ENCODE data around the gene ZFYVE19.

The ZFYVE19 gene

DNA sequence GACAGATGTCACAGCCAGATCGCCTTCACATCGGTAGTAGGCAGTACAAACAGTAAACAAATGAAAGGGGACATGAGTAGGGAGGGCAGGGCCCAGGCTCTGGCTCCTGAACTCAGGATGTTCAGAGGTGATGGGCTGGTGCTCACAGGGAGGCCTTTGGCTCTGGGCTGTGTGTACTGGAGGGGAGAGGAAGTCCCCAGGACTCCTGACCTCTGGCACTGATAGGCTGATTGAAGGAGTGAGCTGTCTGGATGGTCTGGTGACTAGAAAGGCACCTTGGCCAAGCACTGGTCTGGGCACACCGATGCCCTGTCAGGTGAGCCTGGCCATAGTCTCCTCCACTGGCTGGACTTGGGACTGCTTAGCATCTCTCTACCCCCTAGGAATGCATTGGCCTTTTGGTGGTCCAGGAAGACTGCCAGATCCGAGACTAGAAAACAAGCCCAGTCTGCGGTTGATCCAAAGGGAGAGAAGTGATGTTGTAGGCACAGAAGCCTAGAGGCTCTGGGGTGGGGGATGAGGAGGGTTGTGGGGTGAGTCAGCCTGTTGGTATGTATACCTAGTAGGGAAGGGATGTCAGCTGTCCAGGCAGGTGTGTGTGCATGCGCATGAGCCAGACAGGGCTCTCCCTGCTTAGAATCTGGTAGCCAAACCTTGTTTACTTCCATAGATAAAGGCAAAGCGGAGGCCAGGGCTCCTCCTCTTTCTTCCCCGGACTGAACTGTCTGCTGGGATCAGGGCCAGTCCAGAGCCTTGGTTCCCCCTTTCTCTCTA, 38.8 kb downstream of the ZFYVE19 start:
- DNase-seq (ENCODE audit: low read depth), result peak; percentile 98
- peak overlapping the region; percentile 65 for H3K4me3 ChIP-seq (ENCODE audit: low read length)
- TF ChIP-seq, protein P1, sequence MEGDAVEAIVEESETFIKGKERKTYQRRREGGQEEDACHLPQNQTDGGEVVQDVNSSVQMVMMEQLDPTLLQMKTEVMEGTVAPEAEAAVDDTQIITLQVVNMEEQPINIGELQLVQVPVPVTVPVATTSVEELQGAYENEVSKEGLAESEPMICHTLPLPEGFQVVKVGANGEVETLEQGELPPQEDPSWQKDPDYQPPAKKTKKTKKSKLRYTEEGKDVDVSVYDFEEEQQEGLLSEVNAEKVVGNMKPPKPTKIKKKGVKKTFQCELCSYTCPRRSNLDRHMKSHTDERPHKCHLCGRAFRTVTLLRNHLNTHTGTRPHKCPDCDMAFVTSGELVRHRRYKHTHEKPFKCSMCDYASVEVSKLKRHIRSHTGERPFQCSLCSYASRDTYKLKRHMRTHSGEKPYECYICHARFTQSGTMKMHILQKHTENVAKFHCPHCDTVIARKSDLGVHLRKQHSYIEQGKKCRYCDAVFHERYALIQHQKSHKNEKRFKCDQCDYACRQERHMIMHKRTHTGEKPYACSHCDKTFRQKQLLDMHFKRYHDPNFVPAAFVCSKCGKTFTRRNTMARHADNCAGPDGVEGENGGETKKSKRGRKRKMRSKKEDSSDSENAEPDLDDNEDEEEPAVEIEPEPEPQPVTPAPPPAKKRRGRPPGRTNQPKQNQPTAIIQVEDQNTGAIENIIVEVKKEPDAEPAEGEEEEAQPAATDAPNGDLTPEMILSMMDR (IDR thresholded peaks at IDR 0.05; ENCODE audit: insufficient read depth, low read depth, low read length, missing control alignments), result no peak

- TF ChIP-seq, protein P1 (IDR thresholded peaks at IDR 0.05; ENCODE audit: insufficient read depth, low read depth, low read length, missing control alignments), result no peak
- H3K4me3 ChIP-seq (ENCODE audit: low read length), result peak overlapping the region; percentile 65
- peak; percentile 42 for DNase-seq (ENCODE audit: low read depth)
These were observed 39.9 kb downstream of the ZFYVE19 start for GRCh38 chr15:40846841-40847222.

DNA sequence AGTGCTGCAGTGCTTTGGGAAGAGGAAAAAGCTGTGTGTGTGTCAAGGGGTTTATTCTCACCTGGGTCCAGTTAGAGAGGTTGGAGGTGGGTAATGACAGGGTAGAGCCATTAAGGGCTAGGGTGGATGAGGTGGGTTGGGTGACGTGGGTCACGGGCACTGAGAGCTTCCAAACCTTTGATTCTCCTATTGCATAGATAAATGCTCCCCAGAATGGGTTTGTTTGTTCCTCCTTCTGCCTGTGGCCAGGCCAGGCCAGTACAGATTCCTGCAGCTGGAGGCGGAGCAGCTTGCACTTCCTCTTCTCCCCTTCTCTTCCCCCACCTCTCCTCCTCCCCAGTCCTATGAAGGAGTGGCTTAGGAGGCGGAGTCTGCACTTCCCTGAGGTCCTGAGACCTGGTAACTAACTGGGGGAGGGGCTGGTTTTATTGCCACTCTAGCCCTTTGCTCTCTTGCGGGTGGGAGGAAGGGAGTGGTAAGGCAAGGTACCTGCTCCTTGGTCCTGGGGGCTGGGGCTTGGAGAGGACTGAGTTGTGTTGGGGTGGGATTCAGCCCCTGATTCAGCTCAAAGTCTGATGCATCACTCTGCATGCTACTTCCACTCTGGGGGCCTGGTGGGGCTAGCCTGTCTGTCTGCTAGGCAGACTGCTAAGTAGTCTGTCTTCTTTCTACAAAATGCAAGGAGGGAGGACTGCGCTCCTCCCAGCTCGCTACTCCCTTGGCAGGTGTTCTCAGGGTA, 40.5 kb downstream of the ZFYVE19 start:
- H3K4me3 ChIP-seq (ENCODE audit: low read length), result peak overlapping the region; percentile 65

DNA sequence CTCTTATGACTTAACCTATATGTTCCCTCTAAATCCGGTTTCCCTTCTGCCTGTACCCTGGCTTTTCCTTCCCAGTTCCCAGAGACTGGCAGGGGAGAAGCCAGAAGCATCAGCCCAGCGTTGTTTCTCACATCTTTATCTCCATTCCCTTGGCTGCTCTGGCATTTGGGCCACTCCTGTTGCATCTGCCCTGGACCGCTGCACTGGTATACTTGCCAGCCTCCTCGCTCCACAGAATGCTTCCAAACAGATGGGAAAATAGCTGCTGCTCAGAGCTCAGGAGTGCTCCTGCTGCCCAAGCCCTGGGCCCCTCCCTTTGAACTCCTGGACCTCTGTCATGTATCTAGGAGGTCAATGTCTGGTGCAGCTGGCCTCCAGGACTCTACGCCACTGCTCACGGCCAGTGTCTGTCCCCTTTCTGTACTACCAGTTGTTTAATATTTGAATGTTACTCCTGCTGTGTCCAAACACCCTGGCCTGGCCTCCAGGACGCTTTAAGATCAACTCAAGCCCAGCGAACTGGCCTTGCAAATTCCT, 43.8 kb downstream of the ZFYVE19 start:
- no peak overlapping the region for H3K4me3 ChIP-seq (ENCODE audit: low read length)
- TF ChIP-seq, protein P1 (IDR thresholded peaks at IDR 0.05; ENCODE audit: insufficient read depth, low read depth, low read length, missing control alignments), result no peak
- DNase-seq (ENCODE audit: low read depth), result no peak

More for the DNA sequence above, 40.5 kb downstream of the ZFYVE19 start:
- TF ChIP-seq, protein P1 (IDR thresholded peaks at IDR 0.05; ENCODE audit: insufficient read depth, low read depth, low read length, missing control alignments), result peak; percentile 39
- DNase-seq (ENCODE audit: low read depth), result peak; percentile 82

DNA sequence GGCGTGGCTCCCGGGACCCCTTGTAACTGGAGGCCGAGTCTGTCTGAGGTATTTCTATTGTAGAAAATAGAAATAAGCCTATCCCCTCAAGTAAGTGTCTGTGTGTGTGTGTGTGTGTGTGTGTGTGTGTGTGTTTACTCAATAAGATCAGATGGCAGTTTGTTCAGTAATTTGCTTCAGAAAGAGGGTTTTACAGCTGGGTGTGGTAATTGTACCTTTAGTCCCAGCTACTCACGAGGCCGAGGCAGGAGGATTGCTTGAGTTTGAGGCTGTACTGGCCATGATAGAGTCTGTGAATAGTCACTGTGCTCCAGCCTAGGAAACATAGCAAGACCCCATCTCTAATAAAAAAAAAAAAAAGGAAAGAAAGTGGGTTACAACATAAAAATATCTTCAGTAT, 45.6 kb downstream of the ZFYVE19 start:
- DNase-seq (ENCODE audit: low read depth), result no peak
- TF ChIP-seq, protein P1 (IDR thresholded peaks at IDR 0.05; ENCODE audit: insufficient read depth, low read depth, low read length, missing control alignments), result no peak
- H3K4me3 ChIP-seq (ENCODE audit: low read length), result no peak overlapping the region

DNA sequence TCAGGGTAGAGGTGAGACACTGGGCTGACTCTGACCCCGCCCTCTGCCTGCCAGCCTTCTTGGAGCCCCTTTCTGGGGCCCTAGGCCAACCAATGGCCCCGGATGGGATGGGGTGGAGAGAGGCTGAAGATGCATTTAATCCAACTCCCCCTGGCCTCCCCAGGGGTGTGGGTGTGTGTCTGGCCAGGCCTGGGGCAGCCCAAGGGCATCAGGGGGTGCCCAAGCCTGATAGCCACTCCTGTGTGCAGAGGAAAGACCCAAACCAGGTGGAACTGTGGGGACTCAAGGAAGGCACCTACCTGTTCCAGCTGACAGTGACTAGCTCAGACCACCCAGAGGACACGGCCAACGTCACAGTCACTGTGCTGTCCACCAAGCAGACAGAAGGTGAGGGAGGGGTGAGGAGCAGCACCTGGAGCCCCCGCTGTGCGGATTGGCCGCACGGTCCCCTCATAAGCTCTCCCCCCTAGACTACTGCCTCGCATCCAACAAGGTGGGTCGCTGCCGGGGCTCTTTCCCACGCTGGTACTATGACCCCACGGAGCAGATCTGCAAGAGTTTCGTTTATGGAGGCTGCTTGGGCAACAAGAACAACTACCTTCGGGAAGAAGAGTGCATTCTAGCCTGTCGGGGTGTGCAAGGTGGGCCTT, 46.5 kb downstream of the ZFYVE19 start:
- TF ChIP-seq, protein P1 (IDR thresholded peaks at IDR 0.05; ENCODE audit: insufficient read depth, low read depth, low read length, missing control alignments), result no peak
- no peak for DNase-seq (ENCODE audit: low read depth)
- H3K4me3 ChIP-seq (ENCODE audit: low read length), result no peak overlapping the region

Data from epithelial cell of esophagus (primary cell).